ENCODE data around the gene ADARB2. TPM values are rescaled to one million over a fixed set of nuclear protein-coding genes. Genes with fewer than 3 reads are reported as not detected.

Gene ADARB2
- total and polyA plus RNA-seq, 2 donors (not counting 1 experiment from before 2014, with no cell fraction given), result not detected

GRCh38 chr10:1746796-1747195 is 9.5 kb upstream of the ADARB2 start:
- H3K4me1 ChIP-seq (ENCODE audit: control insufficient read depth, extremely low read depth, insufficient read depth, low read length), result no peaks in the 10 kb centered on the region
- no peaks in the 10 kb centered on the region for H3K9me3 ChIP-seq (ENCODE audit: control insufficient read depth, insufficient read depth, low read depth, low read length)
- H3K79me2 ChIP-seq (ENCODE audit: control insufficient read depth, insufficient read depth, low read length), result no peaks in the 10 kb centered on the region
- no peak overlapping the region for H3K4me3 ChIP-seq (replicated peaks in 1 of 4; ENCODE audit: control extremely low read depth in 1 of 4, insufficient read depth in 1 of 4, low read depth in 3 of 4, low read length in 4 of 4)
- no peak overlapping the region for H3K4me2 ChIP-seq (ENCODE audit: extremely low read depth, insufficient read depth, low read length)
- no peaks in the 10 kb centered on the region for H3K36me3 ChIP-seq (ENCODE audit: control insufficient read depth, insufficient read depth, low read length)
- H3K9ac ChIP-seq (ENCODE audit: insufficient read depth, low read length), result no peak overlapping the region
- no peaks in the 10 kb centered on the region for H3K27me3 ChIP-seq (ENCODE audit: control insufficient read depth, insufficient read depth, low read length)
- H2AFZ ChIP-seq (ENCODE audit: low read length), result no peak overlapping the region
- H4K20me1 ChIP-seq (ENCODE audit: control insufficient read depth, extremely low read depth, insufficient read depth, low read length), result no peaks in the 10 kb centered on the region
- TF ChIP-seq CTCF (conservative IDR thresholded peaks at IDR 0.05 in 1 of 2, IDR thresholded peaks at IDR 0.05 in 1 of 2; ENCODE audit: low read depth in 1 of 2, low read length in 2 of 2), result no peak
- TF ChIP-seq EZH2 (IDR thresholded peaks at IDR 0.05; ENCODE audit: low read length, missing control alignments), result no peak
- no peak overlapping the region for H3K27ac ChIP-seq (ENCODE audit: insufficient read depth, low read length)
- no peak for DNase-seq (ENCODE audit: low read depth in 2 of 2)

- Histone ChIP-seq H3K27ac (ENCODE audit: insufficient read depth, low read length) (no peak overlapping the region), H3K4me1 (ENCODE audit: control insufficient read depth, extremely low read depth, insufficient read depth, low read length) (no peaks in the 10 kb centered on the region), H3K27me3 (ENCODE audit: control insufficient read depth, insufficient read depth, low read length) (no peaks in the 10 kb centered on the region), H2AFZ (ENCODE audit: low read length) (no peak overlapping the region), H3K9ac (ENCODE audit: insufficient read depth, low read length) (no peak overlapping the region), H3K79me2 (ENCODE audit: control insufficient read depth, insufficient read depth, low read length) (no peaks in the 10 kb centered on the region), H3K4me3 (replicated peaks in 1 of 4; ENCODE audit: control extremely low read depth in 1 of 4, insufficient read depth in 1 of 4, low read depth in 3 of 4, low read length in 4 of 4) (no peak overlapping the region), H3K4me2 (ENCODE audit: extremely low read depth, insufficient read depth, low read length) (no peak overlapping the region), H4K20me1 (ENCODE audit: control insufficient read depth, extremely low read depth, insufficient read depth, low read length) (no peaks in the 10 kb centered on the region), H3K36me3 (ENCODE audit: control insufficient read depth, insufficient read depth, low read length) (no peaks in the 10 kb centered on the region), H3K9me3 (ENCODE audit: control insufficient read depth, insufficient read depth, low read depth, low read length) (no peaks in the 10 kb centered on the region)
- DNase-seq (ENCODE audit: low read depth in 2 of 2), result no peak
- no peak for TF ChIP-seq CTCF (conservative IDR thresholded peaks at IDR 0.05 in 1 of 2, IDR thresholded peaks at IDR 0.05 in 1 of 2; ENCODE audit: low read depth in 1 of 2, low read length in 2 of 2)
- no peak for TF ChIP-seq EZH2 (IDR thresholded peaks at IDR 0.05; ENCODE audit: low read length, missing control alignments)
These were observed 8.6 kb upstream of the ADARB2 start for GRCh38 chr10:1745780-1746456.

GRCh38 chr10:1744524-1744923 is 7.2 kb upstream of the ADARB2 start:
- no peaks in the 10 kb centered on the region for H3K9me3 ChIP-seq (ENCODE audit: control insufficient read depth, insufficient read depth, low read depth, low read length)
- no peak overlapping the region for H3K9ac ChIP-seq (ENCODE audit: insufficient read depth, low read length)
- no peaks in the 10 kb centered on the region for H3K79me2 ChIP-seq (ENCODE audit: control insufficient read depth, insufficient read depth, low read length)
- H3K27ac ChIP-seq (ENCODE audit: insufficient read depth, low read length), result no peak overlapping the region
- H2AFZ ChIP-seq (ENCODE audit: low read length), result no peak overlapping the region
- no peak overlapping the region for H3K4me2 ChIP-seq (ENCODE audit: extremely low read depth, insufficient read depth, low read length)
- TF ChIP-seq CTCF (conservative IDR thresholded peaks at IDR 0.05 in 1 of 2, IDR thresholded peaks at IDR 0.05 in 1 of 2; ENCODE audit: low read depth in 1 of 2, low read length in 2 of 2), result no peak
- no peak for TF ChIP-seq EZH2 (IDR thresholded peaks at IDR 0.05; ENCODE audit: low read length, missing control alignments)
- no peak for DNase-seq (ENCODE audit: low read depth in 2 of 2)
- H3K4me3 ChIP-seq (replicated peaks in 1 of 4; ENCODE audit: control extremely low read depth in 1 of 4, insufficient read depth in 1 of 4, low read depth in 3 of 4, low read length in 4 of 4), result no peak overlapping the region
- no peaks in the 10 kb centered on the region for H4K20me1 ChIP-seq (ENCODE audit: control insufficient read depth, extremely low read depth, insufficient read depth, low read length)
- no peaks in the 10 kb centered on the region for H3K4me1 ChIP-seq (ENCODE audit: control insufficient read depth, extremely low read depth, insufficient read depth, low read length)
- no peaks in the 10 kb centered on the region for H3K27me3 ChIP-seq (ENCODE audit: control insufficient read depth, insufficient read depth, low read length)
- H3K36me3 ChIP-seq (ENCODE audit: control insufficient read depth, insufficient read depth, low read length), result no peaks in the 10 kb centered on the region
